Measurements from ENCODE around the gene ERAP2. TPM values are rescaled to one million over a fixed set of nuclear protein-coding genes. Genes with fewer than 3 reads are reported as not detected.

ERAP2 gene
- polyA plus RNA-seq, 3 donors, result 3.0 to 20.4 (median 3.4) TPM

DNA sequence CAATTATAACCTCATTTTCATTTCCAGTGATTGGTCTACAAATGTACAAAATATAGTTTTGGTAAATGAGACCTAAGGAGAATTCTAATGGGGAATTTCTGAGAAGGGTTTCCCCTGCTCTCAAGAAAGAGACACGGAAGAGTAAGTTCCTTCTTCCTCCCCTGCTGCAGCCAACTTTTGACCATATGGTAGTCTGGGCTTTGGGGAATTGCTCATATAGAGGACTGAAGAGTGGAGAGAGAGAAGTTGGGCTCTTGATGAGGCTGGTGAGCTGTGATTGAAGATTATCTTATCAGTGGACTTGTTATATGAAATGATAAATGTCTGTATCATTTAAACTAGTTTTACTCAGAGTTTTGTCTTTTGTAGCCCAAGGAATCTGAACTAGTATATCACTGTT lies 55.3 kb downstream of the ERAP2 start:
- H3K36me3 ChIP-seq (replicated peaks in 1 of 2; ENCODE audit: control insufficient read depth in 1 of 2, insufficient read depth in 2 of 2, low read length in 2 of 2), result no peaks in the 10 kb centered on the region
- no peaks in the 10 kb centered on the region for H3K27me3 ChIP-seq (ENCODE audit: control insufficient read depth in 2 of 2, insufficient read depth in 2 of 2, low read length in 2 of 2)
- TF ChIP-seq, protein P1, sequence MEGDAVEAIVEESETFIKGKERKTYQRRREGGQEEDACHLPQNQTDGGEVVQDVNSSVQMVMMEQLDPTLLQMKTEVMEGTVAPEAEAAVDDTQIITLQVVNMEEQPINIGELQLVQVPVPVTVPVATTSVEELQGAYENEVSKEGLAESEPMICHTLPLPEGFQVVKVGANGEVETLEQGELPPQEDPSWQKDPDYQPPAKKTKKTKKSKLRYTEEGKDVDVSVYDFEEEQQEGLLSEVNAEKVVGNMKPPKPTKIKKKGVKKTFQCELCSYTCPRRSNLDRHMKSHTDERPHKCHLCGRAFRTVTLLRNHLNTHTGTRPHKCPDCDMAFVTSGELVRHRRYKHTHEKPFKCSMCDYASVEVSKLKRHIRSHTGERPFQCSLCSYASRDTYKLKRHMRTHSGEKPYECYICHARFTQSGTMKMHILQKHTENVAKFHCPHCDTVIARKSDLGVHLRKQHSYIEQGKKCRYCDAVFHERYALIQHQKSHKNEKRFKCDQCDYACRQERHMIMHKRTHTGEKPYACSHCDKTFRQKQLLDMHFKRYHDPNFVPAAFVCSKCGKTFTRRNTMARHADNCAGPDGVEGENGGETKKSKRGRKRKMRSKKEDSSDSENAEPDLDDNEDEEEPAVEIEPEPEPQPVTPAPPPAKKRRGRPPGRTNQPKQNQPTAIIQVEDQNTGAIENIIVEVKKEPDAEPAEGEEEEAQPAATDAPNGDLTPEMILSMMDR (IDR thresholded peaks at IDR 0.05), result no peak
- H3K36me3 Mint-ChIP-seq, result no peaks in the 10 kb centered on the region
- peaks cover 16% of the 10 kb centered on the region for H3K79me2 ChIP-seq (ENCODE audit: insufficient read depth, low read length)
- peak; percentile 42 to 80 (median 52) for DNase-seq
- peak overlapping the region; percentile 85 for H3K4me2 ChIP-seq (replicated peaks; ENCODE audit: extremely low read depth, low read length, poor library complexity, severe bottlenecking)
- H3K27me3 Mint-ChIP-seq (ENCODE audit: low read depth in 3 of 3), result no peaks in the 10 kb centered on the region
- peak overlapping the region in 1 of 2 donors; percentile 67 for H3K27ac ChIP-seq (ENCODE audit: low read depth in 1 of 2, low read length in 2 of 2)
- no CpG with 5 or more reads among the region's 1 CpG for WGBS (ENCODE audit: insufficient coverage)
- no peak overlapping the region for H3K4me3 Mint-ChIP-seq
- H3K9me3 Mint-ChIP-seq, result peaks cover 0 to 5% (median 0%) of the 10 kb centered on the region in 7 donors
- no peaks in the 10 kb centered on the region for H3K9me3 ChIP-seq (replicated peaks in 1 of 2; ENCODE audit: control insufficient read depth in 1 of 2, insufficient read depth in 1 of 2, low read length in 2 of 2)
- intact Hi-C loops (cut with micrococcal nuclease), result loop anchor here (5.0 to 10.0 kb wide), 2 partner anchors 49 to 127 kb away; partner anchors contain the start of gene ERAP1 (in 1 of the 2)
- no peak overlapping the region for H3K9ac ChIP-seq (ENCODE audit: insufficient read depth, low read length, poor library complexity, severe bottlenecking)
- peaks cover 46% of the 10 kb centered on the region for H3K4me1 Mint-ChIP-seq
- peak overlapping the region; percentile 22 to 84 (median 37) for H3K27ac Mint-ChIP-seq
- H3K4me3 ChIP-seq (replicated peaks in 1 of 3; ENCODE audit: low read depth in 2 of 3, low read length in 3 of 3), result no peak overlapping the region
- no peaks in the 10 kb centered on the region for H4K20me1 ChIP-seq (ENCODE audit: insufficient read depth, low read length)
- no peak overlapping the region for H2AFZ ChIP-seq (ENCODE audit: insufficient read depth, low read depth, low read length, poor library complexity, severe bottlenecking)
- peaks cover 33 to 42% of the 10 kb centered on the region in 2 donors for H3K4me1 ChIP-seq (ENCODE audit: control insufficient read depth in 1 of 2, insufficient read depth in 2 of 2, low read length in 2 of 2)

DNA sequence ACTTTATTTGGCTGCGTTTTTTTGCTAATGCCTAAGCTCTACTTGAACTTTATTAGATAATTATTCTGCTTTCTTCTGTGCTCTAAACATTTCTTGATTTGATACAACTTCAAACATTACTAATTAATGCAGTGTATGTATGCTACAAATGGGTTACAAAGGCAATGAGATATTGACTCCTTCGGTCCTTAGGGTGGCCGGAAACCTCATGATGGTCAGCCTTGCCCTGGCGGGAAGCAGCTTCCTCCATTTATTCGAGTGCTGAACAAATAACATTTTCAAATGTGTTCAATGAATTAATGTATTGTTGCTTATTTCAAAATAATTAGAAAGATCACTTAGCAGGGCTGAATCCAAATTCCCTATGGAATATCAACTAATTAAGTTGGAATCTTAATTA lies 55.7 kb downstream of the ERAP2 start:
- Mint-ChIP-seq H3K4me3 (no peak overlapping the region), H3K36me3 (no peaks in the 10 kb centered on the region), H3K9me3 (peaks cover 0 to 5% (median 0%) of the 10 kb centered on the region in 7 donors), H3K27me3 (ENCODE audit: low read depth in 3 of 3) (no peaks in the 10 kb centered on the region), H3K27ac (peak overlapping the region in 4 of 7 donors; percentile 22 to 81 (median 75)), H3K4me1 (peaks cover 46% of the 10 kb centered on the region)
- peak overlapping the region in 1 of 2 donors; percentile 67 for H3K27ac ChIP-seq (ENCODE audit: low read depth in 1 of 2, low read length in 2 of 2)
- peak overlapping the region; percentile 85 for H3K4me2 ChIP-seq (replicated peaks; ENCODE audit: extremely low read depth, low read length, poor library complexity, severe bottlenecking)
- WGBS (ENCODE audit: insufficient coverage), result no CpG with 5 or more reads among the region's 5 CpGs
- H3K9me3 ChIP-seq (replicated peaks in 1 of 2; ENCODE audit: control insufficient read depth in 1 of 2, insufficient read depth in 1 of 2, low read length in 2 of 2), result no peaks in the 10 kb centered on the region
- H2AFZ ChIP-seq (ENCODE audit: insufficient read depth, low read depth, low read length, poor library complexity, severe bottlenecking), result no peak overlapping the region
- H3K79me2 ChIP-seq (ENCODE audit: insufficient read depth, low read length), result peaks cover 20% of the 10 kb centered on the region
- DNase-seq, result no peak
- H3K4me3 ChIP-seq (replicated peaks in 1 of 3; ENCODE audit: low read depth in 2 of 3, low read length in 3 of 3), result no peak overlapping the region
- intact Hi-C loops (cut with micrococcal nuclease), result loop anchor here (5.0 to 10.0 kb wide), 2 partner anchors 50 to 127 kb away; partner anchors contain the start of gene ERAP1 (in 1 of the 2)
- no peak overlapping the region for H3K9ac ChIP-seq (ENCODE audit: insufficient read depth, low read length, poor library complexity, severe bottlenecking)
- peaks cover 32 to 42% of the 10 kb centered on the region in 2 donors for H3K4me1 ChIP-seq (ENCODE audit: control insufficient read depth in 1 of 2, insufficient read depth in 2 of 2, low read length in 2 of 2)
- no peaks in the 10 kb centered on the region for H4K20me1 ChIP-seq (ENCODE audit: insufficient read depth, low read length)
- no peaks in the 10 kb centered on the region for H3K36me3 ChIP-seq (replicated peaks in 1 of 2; ENCODE audit: control insufficient read depth in 1 of 2, insufficient read depth in 2 of 2, low read length in 2 of 2)
- H3K27me3 ChIP-seq (ENCODE audit: control insufficient read depth in 2 of 2, insufficient read depth in 2 of 2, low read length in 2 of 2), result no peaks in the 10 kb centered on the region
- TF ChIP-seq, protein P1 (IDR thresholded peaks at IDR 0.05), result no peak
